NCI-H748 (cell line): ENCODE results near the gene GRM5.
"Not testable (repeated sequence)": the region's sequence is repeated elsewhere in the genome, so short reads cannot be mapped to it uniquely, and the experiment has no call there.

ENCODE experiments used
- DNase-seq: peaks from one replicate; lab custom pipeline; 2025; ENCODE audit not compliant: unreplicated experiment; lab: John Stamatoyannopoulos, UW

Gene GRM5

DNA sequence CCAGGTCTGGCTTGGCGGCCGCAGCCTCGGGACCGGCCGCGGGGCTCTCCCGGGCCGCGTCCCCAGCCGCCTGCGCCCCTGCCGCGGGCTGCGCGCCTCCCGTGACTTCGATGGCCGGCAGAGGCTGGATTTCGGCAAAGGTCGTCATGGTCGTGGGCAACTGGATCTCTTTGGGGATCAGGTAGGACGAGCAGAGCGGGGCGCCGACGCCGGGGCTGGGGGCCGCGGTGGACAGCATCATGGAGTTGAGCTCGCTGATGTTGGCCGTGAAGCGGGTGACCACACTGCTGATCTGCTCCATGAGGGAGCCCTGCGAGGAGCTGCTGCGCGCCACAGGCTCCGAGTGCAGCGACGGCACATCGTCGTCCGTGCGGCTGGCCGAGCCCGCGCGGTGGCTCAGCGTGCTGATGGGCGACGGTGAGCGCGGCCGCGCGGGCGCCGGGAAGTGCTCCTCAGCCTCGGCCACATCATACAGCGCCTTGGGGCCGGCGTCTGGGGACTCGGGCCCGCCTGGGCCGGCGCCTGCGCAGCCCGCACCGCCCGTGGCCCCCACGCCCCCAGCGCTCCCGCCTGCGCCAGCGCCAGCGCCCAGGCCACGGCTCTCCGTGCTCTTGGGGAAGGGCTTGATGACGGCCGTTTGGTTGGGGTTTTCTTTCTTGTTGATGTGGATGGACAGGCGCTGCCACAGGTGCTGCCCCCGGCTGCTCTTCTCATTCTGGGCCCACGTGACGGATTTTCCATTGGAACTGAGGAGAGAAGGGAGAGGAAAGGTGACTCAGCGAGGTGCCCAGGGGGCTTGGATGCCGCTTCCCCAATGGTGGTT is 556.8 kb downstream of the GRM5 start:
- DNase-seq, result peak; percentile 50

DNA sequence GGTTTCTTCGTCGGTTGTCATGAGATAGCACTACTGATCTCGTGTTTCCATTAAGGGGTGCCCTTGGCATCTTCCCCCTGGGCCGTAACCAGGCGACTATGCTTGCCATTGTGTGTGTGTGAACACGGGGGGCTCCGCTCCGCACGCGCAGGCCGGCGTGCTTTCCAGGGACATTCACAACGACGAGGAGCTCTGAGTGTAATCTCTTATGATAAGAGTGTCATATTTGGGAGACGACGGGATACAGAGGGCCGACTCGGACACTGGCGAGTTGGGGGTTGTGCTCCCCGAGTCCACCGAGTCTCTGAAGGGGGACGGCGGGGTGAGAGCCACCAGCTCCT is 557.4 kb downstream of the GRM5 start:
- DNase-seq, result no peak

DNA sequence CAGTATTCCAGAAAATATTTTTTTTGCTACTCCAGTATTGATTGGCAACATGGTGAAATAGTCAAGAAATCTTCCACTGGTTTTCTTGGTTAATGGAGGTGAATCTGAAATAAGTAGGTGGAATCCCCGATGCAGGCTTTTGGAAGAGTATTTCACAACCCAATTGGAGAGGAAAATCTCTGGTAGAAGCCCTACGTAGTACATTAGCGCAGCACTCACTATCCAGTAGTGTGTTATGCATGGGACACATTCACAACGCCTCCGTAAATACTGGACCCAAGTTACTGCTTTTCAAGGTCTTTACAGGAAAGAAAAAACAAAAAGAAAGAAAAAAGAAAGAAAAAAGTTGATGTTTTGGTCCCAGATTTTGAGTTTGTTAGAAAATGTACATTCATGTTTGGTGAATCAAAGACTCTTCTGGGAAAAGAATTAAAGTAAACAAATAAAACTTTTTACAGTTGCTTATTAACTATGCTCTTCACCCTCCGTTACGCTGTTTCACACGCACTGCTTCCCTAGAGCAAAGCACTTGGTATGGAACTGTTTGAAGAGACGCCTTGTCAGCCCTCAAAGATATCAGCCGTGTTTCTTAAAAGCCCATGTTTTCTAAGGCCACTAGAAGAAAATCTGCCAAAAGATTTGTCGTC is 557.9 kb downstream of the GRM5 start:
- DNase-seq, result no peak

DNA sequence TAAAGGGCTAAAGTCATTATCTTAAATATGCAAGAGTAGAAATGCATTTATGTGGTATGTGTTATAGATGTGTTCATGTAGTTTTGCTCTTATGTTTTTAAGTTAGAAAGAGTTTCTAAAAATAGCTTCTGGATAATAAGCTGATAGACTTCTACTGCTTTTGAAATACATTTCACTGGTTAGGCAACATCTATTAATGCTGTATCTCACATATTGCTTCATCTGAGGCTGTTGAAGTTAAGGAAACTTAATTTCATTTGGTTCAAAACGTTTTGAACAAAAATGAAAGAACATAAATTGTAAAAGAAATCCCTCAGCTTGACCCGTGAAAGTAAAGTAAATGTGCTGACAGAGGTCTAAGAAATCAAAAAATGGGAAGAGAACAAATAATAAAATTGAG is 564.2 kb downstream of the GRM5 start:
- DNase-seq, result no peak

DNA sequence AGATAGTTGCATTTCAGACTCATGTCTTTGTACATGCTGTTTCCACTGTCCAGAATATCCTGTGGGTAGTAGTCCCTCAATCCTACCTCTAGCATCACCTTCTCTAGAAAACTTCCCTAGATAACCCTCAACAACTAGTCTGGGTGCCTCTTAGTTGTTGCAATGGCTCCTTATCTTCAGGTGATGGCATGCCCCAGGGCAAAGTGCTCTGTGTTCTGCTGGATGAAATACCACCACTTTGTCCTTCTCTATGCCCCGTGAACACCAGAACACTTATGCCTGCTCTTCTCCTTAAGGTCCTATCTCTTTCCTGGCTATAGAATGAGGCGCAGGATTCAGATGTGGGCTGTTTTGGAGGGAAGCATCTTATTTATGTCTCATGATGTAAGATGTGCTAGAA is 569.9 kb downstream of the GRM5 start:
- DNase-seq, result no peak

DNA sequence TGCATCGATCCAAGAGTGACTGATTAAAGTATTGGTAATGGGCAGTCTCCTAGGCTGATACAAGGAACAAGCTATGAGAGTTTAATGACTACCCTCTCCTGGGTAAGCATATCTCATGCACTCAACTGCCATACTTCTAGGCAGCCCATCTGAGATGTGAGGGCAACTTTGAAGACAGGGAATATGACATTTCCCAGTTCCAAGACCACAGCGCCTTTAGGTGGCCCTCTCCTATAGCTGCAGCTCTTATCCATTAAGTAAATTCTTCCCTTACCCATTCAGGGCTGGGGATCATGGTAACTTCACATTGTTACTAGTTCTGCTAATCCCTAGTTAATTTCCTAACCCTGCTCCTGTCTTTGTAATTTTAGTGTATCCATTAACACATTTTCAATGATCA is 570.9 kb downstream of the GRM5 start:
- DNase-seq, result no peak

DNA sequence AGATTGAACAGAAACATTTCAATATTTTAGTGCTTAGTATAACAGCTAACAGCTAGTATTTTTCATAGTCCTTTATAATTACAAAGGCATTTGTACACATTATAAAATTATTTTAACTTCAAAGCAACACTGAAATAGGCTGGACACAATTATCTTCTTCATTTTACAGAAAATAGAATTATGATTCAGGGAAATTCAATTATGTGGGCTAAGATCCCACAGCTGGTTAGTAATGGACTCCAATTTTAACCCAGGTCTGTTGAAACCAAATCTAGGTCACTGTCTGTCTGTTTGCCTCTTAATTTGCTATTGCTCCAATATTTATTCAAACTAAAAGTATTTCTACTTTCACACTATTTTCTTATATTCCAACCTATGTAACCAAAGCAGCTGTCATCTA is 574.1 kb downstream of the GRM5 start:
- DNase-seq, result no peak

DNA sequence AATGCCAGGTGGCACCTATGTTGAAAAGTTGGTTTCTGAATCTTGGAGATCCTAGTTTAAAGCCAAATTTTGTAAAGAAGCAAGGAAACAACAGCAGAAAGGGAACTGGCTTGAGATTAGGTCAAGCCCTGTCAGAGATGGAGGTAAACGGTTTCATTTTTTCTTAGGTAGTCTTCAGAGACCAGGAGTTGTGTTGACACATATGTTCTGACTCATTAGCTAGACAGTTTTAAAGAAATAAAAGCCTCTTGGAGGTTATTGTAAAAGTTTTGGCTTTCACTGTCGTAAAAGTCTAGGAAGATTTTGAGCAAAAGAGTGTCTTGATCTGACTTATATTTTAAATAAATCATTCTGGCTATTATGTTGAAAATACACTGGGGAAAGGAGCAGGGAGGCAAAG is 576.8 kb downstream of the GRM5 start:
- no peak for DNase-seq

DNA sequence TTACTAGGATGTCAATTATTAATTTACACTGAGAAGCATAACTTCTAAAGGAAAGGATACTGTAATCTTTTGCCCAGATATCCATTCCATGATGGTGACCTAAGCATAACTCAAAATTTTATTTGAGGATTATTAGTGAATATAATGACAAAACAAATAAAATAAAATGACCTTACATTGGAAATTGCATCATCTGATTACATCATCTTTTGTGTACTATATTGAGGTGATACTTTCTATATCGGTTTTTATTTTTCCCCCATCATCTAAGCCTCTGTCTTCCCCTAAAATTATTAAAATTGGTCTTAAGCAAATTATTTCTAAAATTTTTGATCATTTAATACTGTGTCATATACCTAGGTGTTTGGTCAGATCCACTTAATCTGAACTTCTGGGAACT is 578.1 kb downstream of the GRM5 start:
- no peak for DNase-seq

DNA sequence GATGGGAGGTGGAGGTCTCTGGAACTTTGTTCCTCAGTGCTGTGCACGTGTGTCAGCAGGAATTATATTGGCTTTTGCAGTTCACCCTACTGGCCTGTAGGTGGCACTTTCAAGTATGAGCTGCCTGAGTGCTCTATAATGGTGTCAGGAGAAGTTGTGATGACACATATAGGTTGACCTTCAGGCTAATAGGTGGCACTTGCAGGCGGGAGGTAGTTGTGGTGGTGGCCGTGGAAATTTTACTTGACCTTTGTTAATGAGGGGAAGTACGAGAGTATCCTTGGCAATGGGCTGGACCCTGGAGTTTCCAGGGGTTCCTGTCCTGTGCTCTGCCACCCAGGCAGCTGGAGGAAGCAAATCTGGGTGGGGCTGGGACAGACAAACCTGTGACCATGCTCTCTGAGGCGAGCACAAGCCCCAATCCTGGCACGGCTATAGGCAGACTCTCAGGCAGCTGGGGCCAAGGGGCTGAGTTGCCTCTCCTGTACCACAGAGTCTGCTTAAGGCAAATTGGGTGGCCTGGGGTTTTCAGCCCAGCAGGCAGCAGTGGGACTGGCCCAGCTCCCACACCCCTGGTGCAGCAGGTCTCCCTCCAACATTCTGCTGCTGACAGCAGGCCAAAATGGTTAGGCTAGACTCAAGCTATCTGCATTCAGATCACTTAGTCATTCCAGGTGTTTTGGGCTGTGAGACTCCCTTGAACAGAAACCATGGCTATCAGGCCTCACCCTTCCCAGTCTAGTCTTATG is 580.7 kb downstream of the GRM5 start:
- DNase-seq, result peak; percentile 0

DNA sequence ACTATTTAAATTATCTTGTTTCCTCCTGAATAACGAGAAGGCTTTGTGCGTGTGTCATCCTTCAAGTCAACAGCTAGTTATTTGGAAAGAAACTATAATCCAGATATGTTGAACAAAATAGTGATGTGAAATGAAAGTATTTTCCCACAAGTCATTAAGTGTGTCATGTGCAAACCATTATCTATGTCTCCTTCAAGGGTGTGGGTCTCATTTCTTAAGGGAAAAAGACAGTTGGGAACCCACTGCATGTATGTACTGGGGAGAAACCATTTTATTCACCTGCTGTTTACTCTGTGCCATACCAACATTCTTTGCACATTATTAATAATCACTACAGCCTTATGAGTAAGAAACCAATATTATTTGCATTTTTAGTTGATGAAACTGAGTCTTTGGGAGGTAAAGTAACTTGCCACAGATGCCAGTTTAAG is 582.9 kb downstream of the GRM5 start:
- DNase-seq, result no peak

DNA sequence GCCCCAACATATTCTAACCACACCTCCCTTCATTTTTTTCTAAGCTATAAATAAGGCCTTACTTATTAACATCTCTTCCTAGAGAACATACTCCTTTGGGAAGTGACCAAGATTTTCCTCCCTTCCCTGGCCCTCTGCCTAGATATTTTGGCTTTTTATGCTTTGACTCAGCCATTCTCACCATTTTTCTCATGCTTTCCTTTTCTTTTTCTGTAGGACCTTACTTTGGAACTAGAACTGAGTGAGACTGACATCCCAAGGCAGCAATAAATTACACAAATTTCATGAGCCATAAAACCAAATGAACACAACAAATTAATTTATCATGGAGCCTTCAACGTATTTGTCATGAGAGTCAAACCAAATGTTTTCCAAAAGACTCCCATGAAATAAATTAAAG is 585.6 kb downstream of the GRM5 start:
- no peak for DNase-seq

DNA sequence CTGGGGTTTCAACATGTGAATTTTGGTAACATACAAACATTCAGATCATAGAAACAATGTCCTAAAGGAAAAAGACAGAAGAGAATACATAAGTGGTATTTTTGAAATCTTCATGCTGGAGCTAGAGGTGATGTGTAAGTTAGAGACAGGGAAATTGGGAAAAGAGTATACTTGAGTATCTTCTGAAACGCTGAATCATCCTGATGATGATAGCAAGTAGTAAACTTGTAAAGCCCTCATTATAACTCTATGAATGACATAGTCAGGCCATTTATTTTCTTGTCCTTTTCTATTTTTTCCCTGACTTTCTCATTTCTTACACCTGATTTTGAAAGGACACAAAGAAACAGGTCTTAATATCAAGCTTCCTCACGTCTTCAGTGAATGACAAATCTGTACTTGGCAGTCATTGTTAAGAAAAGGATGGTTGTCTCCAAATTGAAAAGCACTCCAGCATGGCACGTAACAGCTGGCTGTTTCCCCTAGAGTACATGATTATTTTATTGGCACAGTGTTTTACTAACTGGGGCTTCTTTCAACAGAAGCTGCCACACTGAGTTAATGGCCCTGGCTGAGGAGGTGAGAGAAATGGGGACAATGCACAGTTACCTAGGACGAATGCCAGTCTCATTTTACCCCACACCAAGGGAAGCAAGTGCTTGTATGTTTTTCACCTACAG is 587.5 kb downstream of the GRM5 start:
- DNase-seq, result no peak

DNA sequence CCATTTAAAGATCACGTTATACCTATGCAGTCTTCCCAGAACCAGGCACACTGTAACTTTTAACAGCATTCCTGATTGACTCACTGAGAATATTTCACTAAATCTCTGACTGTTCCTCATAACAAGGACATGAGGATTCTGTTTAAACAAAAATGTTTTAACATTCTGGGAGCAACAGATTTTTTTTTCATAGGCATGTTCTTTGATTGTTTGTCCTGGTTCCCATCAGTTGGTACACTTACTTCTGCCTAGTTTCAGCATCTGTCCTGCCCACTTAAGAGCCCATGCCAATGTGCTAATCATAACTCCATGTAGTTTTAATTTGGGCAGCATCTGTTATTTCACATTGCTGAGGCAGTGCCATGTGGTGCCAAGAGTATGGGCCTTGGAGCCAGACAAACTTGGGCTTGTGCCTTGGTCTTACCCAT is 589.8 kb downstream of the GRM5 start:
- no peak for DNase-seq

DNA sequence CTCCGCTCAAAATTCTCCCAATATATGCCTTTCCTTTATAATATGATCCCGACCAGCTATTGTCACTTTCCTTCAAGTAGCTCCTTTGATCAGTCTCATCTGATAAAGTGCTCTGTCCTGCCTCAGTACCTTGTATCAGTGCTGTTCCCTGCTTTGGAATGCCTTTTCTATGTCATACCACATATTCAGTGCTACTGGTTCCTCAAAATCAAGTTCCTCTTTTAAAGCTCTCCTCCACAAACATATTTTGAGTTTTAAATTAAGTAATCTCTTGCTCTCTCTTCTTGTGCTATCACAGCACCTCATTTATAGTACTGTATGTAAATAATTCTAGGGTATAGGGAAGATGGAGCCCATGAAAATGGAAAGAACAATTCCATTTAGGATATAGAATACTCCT is 591.1 kb downstream of the GRM5 start:
- no peak for DNase-seq

DNA sequence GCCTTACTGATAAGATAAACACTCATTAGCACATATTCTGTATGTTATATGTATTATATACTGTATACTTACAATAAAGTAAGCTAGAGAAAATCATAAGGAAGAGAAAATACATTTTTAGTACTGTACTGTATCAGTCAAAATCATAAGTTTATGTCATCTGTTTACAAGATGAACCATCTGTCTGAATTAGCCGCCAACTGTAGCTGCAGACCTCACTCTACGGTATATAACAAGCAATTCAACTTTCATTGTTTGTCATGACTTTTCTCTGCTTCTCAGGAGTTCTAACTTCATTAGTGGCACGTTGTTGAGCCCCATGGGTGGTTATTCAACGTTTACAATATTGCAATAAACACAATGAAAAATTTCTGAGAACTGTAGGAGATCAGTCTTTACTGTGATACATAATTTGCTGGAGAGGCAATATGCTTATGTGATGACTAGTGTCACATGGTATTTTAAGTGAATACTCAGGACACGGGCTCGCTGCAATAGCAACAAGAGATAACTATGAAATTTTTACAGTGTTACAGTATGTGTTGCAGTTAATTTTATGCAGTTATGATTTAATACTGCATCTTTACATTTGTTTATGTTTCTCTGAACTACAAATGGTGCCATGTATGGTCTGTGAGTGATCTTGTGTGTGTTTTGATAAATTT is 596.1 kb downstream of the GRM5 start:
- no peak for DNase-seq

DNA sequence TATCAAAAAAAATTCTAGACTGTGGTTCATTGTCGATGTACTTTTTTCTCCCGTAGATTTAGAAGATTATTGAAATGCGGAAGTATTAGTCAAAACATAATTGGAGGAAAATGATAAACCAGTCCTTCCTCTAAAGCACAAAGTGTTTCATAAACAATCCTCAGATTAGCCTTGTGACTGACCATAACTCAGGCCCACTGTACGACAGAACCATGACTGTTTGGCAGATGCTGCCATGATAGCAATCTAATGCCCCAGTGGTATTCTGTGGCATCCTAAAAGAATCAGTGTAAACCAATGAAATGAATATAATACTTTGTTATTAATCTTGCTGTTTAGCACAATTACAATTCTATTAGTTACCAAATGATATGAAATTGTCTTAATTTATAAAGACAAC is 601.3 kb downstream of the GRM5 start:
- DNase-seq, result no peak

DNA sequence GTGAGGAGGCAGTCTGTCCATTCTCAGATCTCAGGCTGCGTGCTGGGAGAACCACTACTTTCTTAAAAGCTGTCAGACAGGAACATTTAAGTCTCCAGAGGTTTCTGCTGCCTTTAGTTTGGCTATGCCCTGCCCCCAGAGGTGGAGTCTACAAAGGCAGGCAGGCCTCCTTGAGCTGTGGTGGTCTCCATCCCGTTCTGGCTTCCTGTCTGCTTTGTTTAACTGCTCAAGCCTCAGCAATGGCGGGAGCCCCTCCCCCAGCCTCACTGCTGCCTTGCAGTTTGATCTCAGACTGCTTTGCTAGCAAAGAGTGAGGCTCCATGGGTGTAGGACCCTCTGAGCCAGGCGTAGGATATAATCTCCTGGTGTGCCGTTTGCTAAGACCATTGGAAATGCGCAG is 602.5 kb downstream of the GRM5 start:
- not testable (repeated sequence) for DNase-seq

DNA sequence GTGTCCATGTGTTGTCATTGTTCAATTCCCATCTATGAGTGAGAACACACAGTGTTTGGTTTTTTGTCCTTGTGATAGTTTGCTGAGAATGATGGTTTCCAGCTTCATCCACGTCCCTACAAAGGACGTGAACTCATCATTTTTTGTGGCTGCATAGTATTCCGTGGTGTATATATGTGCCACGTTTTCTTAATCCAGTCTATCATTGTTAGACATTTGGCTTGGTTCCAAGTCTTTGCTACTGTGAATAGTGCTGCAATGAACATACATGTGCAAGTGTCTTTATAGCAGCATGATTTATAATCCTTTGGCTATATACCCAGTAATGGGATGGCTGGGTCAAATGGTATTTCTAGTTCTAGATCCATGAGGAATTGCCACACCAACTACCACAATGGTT is 607.7 kb downstream of the GRM5 start:
- DNase-seq, result not testable (repeated sequence)

DNA sequence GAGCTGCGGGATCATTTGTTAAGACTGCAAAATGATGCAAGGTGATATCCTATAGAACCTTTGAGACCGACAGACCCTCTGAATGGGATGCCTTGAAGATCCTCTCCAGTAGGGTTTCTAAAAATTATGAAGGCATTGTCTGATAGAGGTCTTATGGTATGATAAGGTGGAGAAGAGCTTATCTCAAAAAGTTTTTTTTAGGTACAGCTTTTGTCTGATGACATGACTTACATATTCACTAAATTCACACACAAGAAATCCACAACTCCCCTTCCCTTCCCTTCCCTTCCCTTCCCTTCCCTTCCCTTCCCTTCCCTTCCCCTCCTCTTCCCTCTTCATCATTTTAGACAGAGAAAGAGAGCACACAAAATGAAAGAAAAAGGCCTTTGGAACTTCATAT is 609.8 kb downstream of the GRM5 start:
- DNase-seq, result no peak

DNA sequence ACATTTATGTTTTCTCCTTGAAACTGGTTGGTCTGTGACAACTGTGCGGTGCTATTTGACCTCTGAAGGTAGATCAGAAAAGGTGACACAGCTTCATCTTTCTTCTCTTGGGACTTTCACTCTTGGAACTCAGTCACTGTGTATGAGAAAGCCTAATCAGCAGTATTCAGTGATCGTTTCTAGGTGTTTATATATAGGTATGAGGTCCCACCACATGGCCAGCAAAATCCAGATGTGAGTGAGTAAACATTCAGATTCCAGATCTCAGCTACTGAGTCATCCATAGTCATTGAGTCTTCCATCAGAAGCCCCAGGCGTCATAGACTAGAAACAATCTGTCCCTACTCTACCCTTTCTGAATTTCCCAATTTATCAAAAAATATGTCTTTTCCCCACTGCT is 610.9 kb downstream of the GRM5 start:
- DNase-seq, result no peak
